SK-N-SH (cell line): ENCODE data around the gene FBXO3. TPM values are rescaled to one million over a fixed set of nuclear protein-coding genes. Genes with fewer than 3 reads are reported as not detected.

ENCODE experiments used
- CTCF ChIA-PET: fragments of 300-600, 350-600 bp; formaldehyde crosslinking; extraction: SDS; loops from one replicate; lab custom pipeline; 2021; lab: Yijun Ruan, JAX
- POLR2A ChIA-PET: fragments of 350-600 bp; sonication (Branson Sonifier 250); formaldehyde crosslinking; extraction: SDS; loops from one replicate; lab custom pipeline; 2020; ENCODE audit warnings: antibody characterized with exemption, inconsistent platforms; lab: Yijun Ruan, JAX
- DNase-seq: peaks from one replicate; pipeline ENCODE4 v3.0.0; 2012
- H2AFZ ChIP-seq: fragments of 200-600 bp; sonication (generic); 2 replicates; pipeline ENCODE4 v1.8.1; 2016; ENCODE audit warnings: antibody characterized with exemption, mild to moderate bottlenecking, low read depth
- H3F3A ChIP-seq: fragments of 200-600 bp; sonication (generic); replicated peaks from 2 replicates; pipeline ENCODE3; 2016; ENCODE audit warnings: antibody characterized with exemption, mild to moderate bottlenecking; ENCODE audit not compliant: insufficient read depth
- H3K27ac ChIP-seq, 2 experiments: fragments of 200-500 bp in 1 of 2; fragments of 200-600 bp in 1 of 2; sonication (Bioruptor generic) in 1 of 2; sonication (generic), shearing (Covaris generic) in 1 of 2; 2 replicates each; pipeline versions ENCODE4 v1.5.1 to v1.6.1; 2014 to 2016; ENCODE audit warnings: low read depth in 2 of 2, inconsistent platforms in 1 of 2, low read length in 1 of 2, mild to moderate bottlenecking in 1 of 2, mixed read lengths in 1 of 2
- H3K27me3 ChIP-seq: fragments of 200-600 bp; sonication (generic), shearing (Covaris generic); 2 replicates; pipeline ENCODE4 v1.6.1; 2016; ENCODE audit warnings: mixed run types; ENCODE audit not compliant: insufficient read depth
- H3K36me3 ChIP-seq, 2 experiments: fragments of 200-500 bp in 1 of 2; fragments of 200-600 bp in 1 of 2; sonication (Bioruptor generic) in 1 of 2; sonication (generic) in 1 of 2; replicated peaks in 1 of 2; 2 replicates each; pipeline versions ENCODE3 to v1.5.1; 2014 to 2016; ENCODE audit warnings: low read length in 1 of 2, mild to moderate bottlenecking in 1 of 2; ENCODE audit not compliant: insufficient read depth in 2 of 2, control insufficient read depth in 1 of 2
- H3K4me1 ChIP-seq, 2 experiments: fragments of 200-500 bp in 1 of 2; fragments of 200-600 bp in 1 of 2; sonication (Bioruptor generic) in 1 of 2; sonication (generic), shearing (Covaris generic) in 1 of 2; 2 replicates each; pipeline versions ENCODE4 v1.5.1 to v1.6.1; 2014 to 2016; ENCODE audit warnings: low read depth in 1 of 2, low read length in 1 of 2, mixed run types in 1 of 2; ENCODE audit not compliant: insufficient read depth in 2 of 2, control insufficient read depth in 1 of 2
- H3K4me2 ChIP-seq: fragments of 200-600 bp; sonication (generic), shearing (Covaris generic); 2 replicates; pipeline ENCODE4 v1.6.1; 2017; ENCODE audit warnings: mixed run types
- H3K4me3 ChIP-seq, 2 experiments: fragments of 200-500 bp in 1 of 2; fragments of 200-600 bp in 1 of 2; sonication (Bioruptor generic) in 1 of 2; sonication (generic), shearing (Covaris generic) in 1 of 2; 2 replicates each; pipeline versions ENCODE4 v1.5.1 to v1.8.1; 2014 to 2016; ENCODE audit warnings: low read depth in 2 of 2, inconsistent platforms in 1 of 2, low read length in 1 of 2, mild to moderate bottlenecking in 1 of 2, mixed read lengths in 1 of 2, moderate library complexity in 1 of 2
- H3K79me2 ChIP-seq: fragments of 200-600 bp; sonication (generic); 2 replicates; pipeline ENCODE4 v1.8.1; 2017; ENCODE audit warnings: mild to moderate bottlenecking; ENCODE audit not compliant: insufficient read depth
- H3K9ac ChIP-seq: fragments of 200-600 bp; sonication (generic); 2 replicates; pipeline ENCODE4 v1.6.1; 2017; ENCODE audit warnings: mixed run types
- H3K9me2 ChIP-seq: fragments of 200-600 bp; sonication (generic); 2 replicates; pipeline ENCODE4 v1.6.1; 2017; ENCODE audit warnings: mixed run types
- H3K9me3 ChIP-seq: fragments of 200-600 bp; sonication (generic); 2 replicates; pipeline ENCODE4 v1.6.1; 2017; ENCODE audit warnings: mixed run types, mild to moderate bottlenecking, moderate library complexity
- H4K20me1 ChIP-seq: fragments of 200-600 bp; sonication (generic); 2 replicates; pipeline ENCODE4 v1.6.1; 2017; ENCODE audit warnings: mild to moderate bottlenecking, mixed run types; ENCODE audit not compliant: insufficient read depth
- EZH2phosphoT487 ChIP-seq: fragments of 200-600 bp; sonication (generic); IDR thresholded peaks from 2 replicates; pipeline ENCODE4 v1.6.1; 2017; ENCODE audit warnings: low read depth, mixed run types, mild to moderate bottlenecking, antibody characterized with exemption, moderate library complexity, borderline replicate concordance
- FOXJ3 ChIP-seq: sonication (generic); formaldehyde crosslinking; IDR thresholded peaks from 2 replicates; pipeline ENCODE4 v1.5.1; 2020; ENCODE audit warnings: mild to moderate bottlenecking, missing genetic modification reagents
- FOXM1 ChIP-seq: IDR thresholded peaks from 2 replicates; pipeline ENCODE4 v1.4.0; 2012; ENCODE audit warnings: low read depth, mild to moderate bottlenecking
- JUND ChIP-seq: IDR thresholded peaks from 2 replicates; pipeline ENCODE4 v1.4.0; 2012
- NFIC ChIP-seq: IDR thresholded peaks from 2 replicates; pipeline ENCODE4 v1.4.0; 2012; ENCODE audit warnings: borderline replicate concordance
- NRF1 ChIP-seq: IDR thresholded peaks from 2 replicates; pipeline ENCODE4 v1.6.1; 2012; ENCODE audit warnings: low read depth, mild to moderate bottlenecking, low read length
- POLR2AphosphoS5 ChIP-seq: IDR thresholded peaks from 2 replicates; pipeline ENCODE4 v1.6.1; 2012; ENCODE audit warnings: low read depth, low read length
- RCOR1 ChIP-seq: fragments of 150-350 bp; IDR thresholded peaks from 2 replicates; pipeline ENCODE4 v1.6.1; 2017; ENCODE audit warnings: antibody characterized with exemption, low read length
- REST ChIP-seq: IDR thresholded peaks from 2 replicates; pipeline ENCODE4 v1.6.1; 2012; ENCODE audit warnings: mild to moderate bottlenecking, low read depth, low read length, moderate library complexity
- SMC3 ChIP-seq: IDR thresholded peaks from 2 replicates; pipeline ENCODE4 v1.6.1; 2012; ENCODE audit warnings: low read depth, low read length, improper control_type of control experiment
- TAF1 ChIP-seq: IDR thresholded peaks from 2 replicates; pipeline ENCODE4 v1.6.1; 2012; ENCODE audit warnings: low read depth, mild to moderate bottlenecking, low read length, moderate library complexity, borderline replicate concordance
- TCF12 ChIP-seq: IDR thresholded peaks from 2 replicates; pipeline ENCODE4 v1.4.0; 2012
- TEAD4 ChIP-seq: IDR thresholded peaks from 2 replicates; pipeline ENCODE4 v1.4.0; 2012; ENCODE audit warnings: mild to moderate bottlenecking, borderline replicate concordance; ENCODE audit not compliant: insufficient read depth
- USF2 ChIP-seq: fragments of 150-350 bp; IDR thresholded peaks from 2 replicates; pipeline ENCODE4 v1.6.1; 2017; ENCODE audit warnings: antibody characterized with exemption, low read length, low read depth, borderline replicate concordance
- WGBS: methylation state at CpG from one replicate; pipeline ENCODE4 v1.1.6; 2017; ENCODE audit warnings: low lambda C conversion rate; 5-methylcytosine and 5-hydroxymethylcytosine counted together
- polyA plus RNA-seq, 3 experiments: library from polyadenylated mRNA; depleted of rRNA; stranded (reverse); fragments of >200 nt; gene quantifications; 2 replicates each; pipeline ENCODE4 v1.2.3, GENCODE V29; 2012

Gene FBXO3
- polyA plus RNA-seq, 1 of the 3 experiments (the other 2 are of a cell fraction) = 17.9 TPM

- H3K27me3 ChIP-seq = no peaks in the 10 kb centered on the region; the same call in 1 of the 2 replicates
- H2AFZ ChIP-seq = no peak overlapping the region
- ChIA-PET CTCF (interaction anchor here (1.3 kb wide), 1 partner anchor 19 kb away, joined by 5 read pairs; no protein-coding TSS in a partner anchor), POLR2A (no interaction called here)
- no peak overlapping the region for H3K4me2 ChIP-seq
- H3K9me2 ChIP-seq = no peaks in the 10 kb centered on the region
- H4K20me1 ChIP-seq = no peaks in the 10 kb centered on the region
- H3K79me2 ChIP-seq = no peaks in the 10 kb centered on the region
- peaks cover 0 to 6% of the 10 kb centered on the region in 2 experiments; a peak in 1 of 4 replicates for H3K4me1 ChIP-seq
- no peaks in the 10 kb centered on the region for H3K9me3 ChIP-seq
- TF ChIP-seq NFIC (no peak), FOXJ3 (CRISPR knock-in tag) (no peak), REST (no peak), TEAD4 (no peak), TCF12 (no peak), USF2 (no peak), EZH2phosphoT487 (no peak)
- WGBS = 34% methylated on average over 2 of the region's 2 CpGs
- H3F3A ChIP-seq = no peaks in the 10 kb centered on the region
- DNase-seq = no peak
- H3K9ac ChIP-seq = no peak overlapping the region
- H3K36me3 ChIP-seq = no peaks in the 10 kb centered on the region
- no peak overlapping the region for H3K27ac ChIP-seq
- no peak overlapping the region for H3K4me3 ChIP-seq
Measured at GRCh38 chr11:33787076-33787475, 12.8 kb upstream of the FBXO3 start.

GRCh38 chr11:33785609-33786008 is 11.3 kb upstream of the FBXO3 start:
- 79% methylated on average over 3 of the region's 3 CpGs for WGBS
- ChIA-PET POLR2A (no interaction called here), CTCF (interaction anchor here (2.1 kb wide), 1 partner anchor 43 kb away, joined by 10 read pairs; no protein-coding TSS in a partner anchor)

More at GRCh38 chr11:33785609-33786008, 11.3 kb upstream of the FBXO3 start:
- H4K20me1 ChIP-seq = no peaks in the 10 kb centered on the region
- no peaks in the 10 kb centered on the region for H3K9me2 ChIP-seq
- H3K4me3 ChIP-seq = no peak overlapping the region
- no peaks in the 10 kb centered on the region for H3K9me3 ChIP-seq
- H3K27ac ChIP-seq = no peak overlapping the region
- H3K9ac ChIP-seq = no peak overlapping the region
- no peak for DNase-seq
- no peak overlapping the region for H3K4me2 ChIP-seq
- H3K36me3 ChIP-seq = no peaks in the 10 kb centered on the region
- no peaks in the 10 kb centered on the region; the same call in 1 of the 2 replicates for H3K27me3 ChIP-seq
- no peak overlapping the region for H2AFZ ChIP-seq
- TF ChIP-seq FOXM1 (no peak), TAF1 (no peak), POLR2AphosphoS5 (no peak), JUND (no peak), NRF1 (no peak), RCOR1 (no peak), SMC3 (no peak)
- H3K79me2 ChIP-seq = no peaks in the 10 kb centered on the region
- H3F3A ChIP-seq = no peaks in the 10 kb centered on the region
- H3K4me1 ChIP-seq = peaks cover 0 to 6% of the 10 kb centered on the region in 2 experiments; a peak in 1 of 4 replicates
